SK-MEL-5 (cell line): ENCODE data around the gene RELA. TPM values are rescaled to one million over a fixed set of nuclear protein-coding genes. Genes with fewer than 3 reads are reported as not detected.
"Not testable (repeated sequence)": the region's sequence is repeated elsewhere in the genome, so short reads cannot be mapped to it uniquely, and the experiment has no call there.

Source experiments
- DNase-seq: peaks from one replicate; pipeline ENCODE4 v3.0.0-alpha.2; 2016; ENCODE audit warnings: low read depth, low spot score
- in situ Hi-C: cut with HindIII; loops from 2 replicates; pipeline ENCODE4 v1.10.0; 2016; ENCODE audit warnings: low sequenced_read_pairs, high pct_unique_total_duplicates, low pct_unique_long_range_greater_than_20kb
- total RNA-seq: library from RNA; depleted of rRNA; stranded (reverse); fragments of >200 nt; shearing (Covaris generic); gene quantifications from 2 replicates; pipeline ENCODE4 v1.2.3, GENCODE V29; 2014

Gene RELA
- total RNA-seq, 1 experiment from 2014 or later = 16.6 TPM

DNA sequence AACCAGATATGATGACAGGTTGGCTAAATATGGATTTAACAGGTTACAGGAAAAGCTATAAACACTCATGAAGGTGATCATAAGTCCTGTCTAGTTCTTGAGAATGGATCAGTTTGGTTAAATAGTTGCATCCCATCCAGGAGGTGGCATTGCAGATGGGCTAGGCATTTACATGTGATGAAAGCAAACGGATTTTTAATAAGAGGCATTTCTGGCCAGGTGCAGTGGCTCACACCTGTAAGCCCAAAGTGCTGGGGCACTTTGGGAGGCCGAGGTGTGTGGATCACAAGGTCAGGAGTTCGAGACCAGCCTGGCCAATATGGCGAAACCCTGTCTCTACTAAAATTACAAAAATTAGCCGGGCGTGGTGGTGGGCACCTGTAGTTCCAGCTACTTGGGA lies 20.8 kb upstream of the RELA start:
- DNase-seq, in situ Hi-C loops: not testable (repeated sequence)

DNA sequence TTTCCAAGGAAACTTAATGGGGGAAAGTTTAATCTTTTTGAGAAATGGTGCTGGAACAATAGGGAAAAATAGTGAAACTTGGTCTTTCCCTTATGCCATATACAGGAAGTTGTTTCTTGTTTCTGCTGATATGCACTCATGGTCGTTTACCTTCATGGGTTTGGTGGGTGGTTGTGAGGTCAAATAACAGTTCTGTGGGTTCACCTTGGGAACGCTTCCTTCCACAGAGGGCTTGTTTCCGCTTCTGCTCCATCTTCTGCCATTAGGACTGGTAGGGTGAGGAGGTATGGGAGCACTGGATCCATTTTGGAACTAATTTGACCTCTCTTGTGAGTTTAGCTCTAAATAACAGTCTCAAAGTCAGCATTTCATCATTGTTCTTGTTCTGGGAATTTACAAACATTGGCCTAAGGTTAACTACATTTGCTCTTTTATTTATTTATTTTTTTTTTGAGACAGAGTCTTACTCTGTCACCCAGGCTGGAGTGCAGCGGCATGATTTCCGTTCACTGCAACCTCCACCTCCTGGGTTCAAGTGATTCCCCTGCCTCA lies 17.6 kb upstream of the RELA start:
- no peak for DNase-seq
- in situ Hi-C loops = no loop called here

DNA sequence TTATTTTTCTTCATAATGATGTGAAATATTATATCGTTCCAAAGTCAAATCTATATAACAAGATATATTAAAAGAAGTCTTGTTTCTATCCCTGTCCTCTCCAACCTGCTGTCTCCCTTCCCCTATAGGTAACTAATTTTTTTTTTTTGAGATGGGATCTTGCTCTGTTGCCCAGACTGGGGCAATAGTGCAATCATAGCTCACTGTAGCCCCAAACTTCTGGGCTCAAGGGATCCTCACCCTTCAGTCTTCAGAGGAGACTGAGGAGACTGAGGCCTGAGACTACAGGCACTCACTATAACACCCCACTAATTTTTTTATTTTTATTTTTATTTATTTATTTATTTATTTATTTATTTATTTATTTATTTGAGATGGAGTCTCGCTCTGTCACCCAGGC lies 10.3 kb upstream of the RELA start:
- in situ Hi-C loops = no loop called here
- DNase-seq = no peak

DNA sequence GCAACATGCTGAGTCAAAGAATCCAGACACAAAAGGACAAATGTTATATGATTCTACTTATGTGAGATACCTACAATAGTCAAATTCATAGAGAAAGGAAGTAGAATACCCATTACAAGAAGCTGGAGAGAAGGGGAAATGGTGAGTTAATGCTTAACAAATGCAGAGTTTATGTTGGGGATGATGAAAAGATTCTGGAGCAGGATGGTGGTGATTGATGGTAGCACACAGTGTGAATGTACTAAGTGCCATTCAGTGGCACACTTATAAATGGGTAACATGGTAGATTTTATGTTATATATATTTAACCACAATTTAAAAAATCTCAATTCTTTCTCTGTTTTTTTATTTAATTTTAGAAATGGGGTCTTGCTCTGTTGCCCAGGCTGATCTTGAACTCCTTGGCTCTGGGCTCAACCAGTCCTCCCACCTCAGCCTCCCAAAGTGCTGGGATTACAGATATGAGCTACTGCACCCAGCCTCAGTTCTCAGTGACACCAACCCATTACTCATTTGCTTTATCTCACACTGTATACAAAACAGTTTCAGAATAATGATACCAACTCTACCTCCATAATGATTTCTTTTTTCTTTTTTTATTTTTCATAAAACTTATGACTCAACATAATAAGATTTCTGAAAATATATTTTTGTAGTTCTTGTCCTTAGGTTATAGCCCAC lies 9.6 kb upstream of the RELA start:
- in situ Hi-C loops = no loop called here
- peak; percentile 24 for DNase-seq

DNA sequence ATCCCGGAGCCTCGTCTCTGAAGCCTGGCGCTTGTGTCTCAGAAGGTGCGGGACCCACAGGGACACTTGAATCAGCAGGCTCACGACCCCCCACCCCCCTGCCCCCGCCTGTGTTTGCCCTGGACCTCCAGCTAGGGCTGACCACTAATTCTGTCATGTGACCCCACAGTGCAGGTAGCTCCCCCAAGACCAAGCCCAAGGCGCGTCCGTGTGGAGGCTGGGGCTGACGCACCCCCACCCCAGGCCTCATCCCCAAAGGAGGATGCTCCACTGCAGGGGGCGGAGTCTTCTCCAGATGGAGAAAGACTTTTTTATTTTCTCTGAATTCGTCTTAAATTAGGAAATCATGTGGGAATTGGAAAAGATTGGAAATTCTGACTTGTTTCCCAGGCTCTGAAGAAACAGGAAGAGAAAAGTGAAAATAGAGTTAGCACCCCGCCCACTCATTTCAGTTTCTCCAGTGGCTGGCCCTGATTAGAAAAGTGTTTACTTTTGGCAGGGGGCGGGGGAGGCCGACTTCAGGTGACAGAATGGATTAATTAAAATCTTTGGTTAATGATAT lies 1.0 kb upstream of the RELA start:
- peak; percentile 39 for DNase-seq
- in situ Hi-C loops = no loop called here

DNA sequence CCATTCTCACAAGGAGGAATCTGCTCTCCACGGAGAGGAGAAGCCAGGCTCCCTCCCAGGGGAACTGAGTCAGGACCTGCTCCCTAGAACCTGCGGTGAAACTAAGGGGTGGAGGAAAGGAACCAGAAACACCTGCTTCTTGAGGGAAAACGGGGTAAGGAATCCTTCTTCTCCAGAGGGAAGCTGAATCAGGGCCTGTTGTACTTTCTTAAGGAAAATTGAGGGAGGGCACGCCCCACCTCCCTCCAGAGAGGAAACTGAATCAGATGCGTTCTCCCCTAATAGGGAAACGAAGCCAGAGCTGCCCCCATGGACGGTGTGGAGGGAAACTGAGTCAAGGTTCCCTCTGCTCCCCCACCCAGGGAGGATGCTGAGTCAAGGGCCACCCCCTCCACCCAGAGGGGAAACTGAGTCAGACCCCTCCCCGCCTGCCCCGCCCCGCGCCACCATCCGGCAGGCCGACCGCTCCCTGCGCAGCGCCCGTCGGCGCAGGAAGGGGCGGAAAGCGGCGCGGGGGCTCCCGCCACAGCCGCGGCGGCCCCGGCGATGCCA lies 393 bp downstream of the RELA start:
- no peak for DNase-seq
- in situ Hi-C loops = no loop called here

DNA sequence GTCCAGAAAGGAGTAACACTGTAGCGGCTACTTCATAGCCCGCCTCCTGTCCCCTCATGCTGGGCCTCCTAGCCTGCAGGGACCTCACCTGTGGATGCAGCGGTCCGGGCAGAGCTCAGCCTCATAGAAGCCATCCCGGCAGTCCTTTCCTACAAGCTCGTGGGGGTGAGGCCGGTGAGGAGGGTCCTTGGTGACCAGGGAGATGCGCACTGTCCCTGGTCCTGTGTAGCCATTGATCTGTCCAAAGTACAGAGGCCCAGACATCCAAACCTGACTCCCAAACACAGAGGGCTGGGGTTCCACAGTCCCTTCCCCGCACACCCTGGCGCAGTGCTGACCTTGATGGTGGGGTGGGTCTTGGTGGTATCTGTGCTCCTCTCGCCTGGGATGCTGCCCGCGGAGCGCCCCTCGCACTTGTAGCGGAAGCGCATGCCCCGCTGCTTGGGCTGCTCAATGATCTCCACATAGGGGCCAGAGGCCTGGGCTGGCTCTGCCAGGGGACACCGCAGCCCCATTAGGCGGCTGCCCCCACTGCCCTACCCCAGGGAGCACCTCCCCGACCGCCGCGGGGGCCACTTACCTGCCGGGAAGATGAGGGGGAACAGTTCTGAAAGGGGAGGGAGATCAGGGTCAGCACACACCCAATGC lies 993 bp downstream of the RELA start:
- DNase-seq = no peak
- in situ Hi-C loops = no loop called here

DNA sequence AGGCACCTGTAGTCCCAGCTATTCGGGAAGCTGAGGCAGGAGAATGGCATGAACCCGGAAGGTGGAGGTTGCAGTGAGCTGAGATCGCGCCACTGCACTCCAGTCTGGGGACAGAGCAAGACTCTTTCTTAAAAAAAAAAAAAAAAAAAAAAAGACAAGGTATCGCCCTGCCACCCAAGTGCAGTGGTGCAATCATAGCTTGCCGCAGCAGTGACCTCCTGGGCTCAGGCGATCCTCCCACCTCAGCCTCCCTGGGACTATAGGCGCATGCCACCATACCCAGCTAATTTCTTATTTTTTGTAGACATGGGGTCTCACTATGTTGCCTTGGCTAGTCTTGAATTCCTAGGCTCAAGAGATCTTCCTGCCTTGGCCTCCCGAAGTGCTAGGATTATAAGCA lies 1.8 kb downstream of the RELA start:
- in situ Hi-C loops = not testable (repeated sequence)

DNA sequence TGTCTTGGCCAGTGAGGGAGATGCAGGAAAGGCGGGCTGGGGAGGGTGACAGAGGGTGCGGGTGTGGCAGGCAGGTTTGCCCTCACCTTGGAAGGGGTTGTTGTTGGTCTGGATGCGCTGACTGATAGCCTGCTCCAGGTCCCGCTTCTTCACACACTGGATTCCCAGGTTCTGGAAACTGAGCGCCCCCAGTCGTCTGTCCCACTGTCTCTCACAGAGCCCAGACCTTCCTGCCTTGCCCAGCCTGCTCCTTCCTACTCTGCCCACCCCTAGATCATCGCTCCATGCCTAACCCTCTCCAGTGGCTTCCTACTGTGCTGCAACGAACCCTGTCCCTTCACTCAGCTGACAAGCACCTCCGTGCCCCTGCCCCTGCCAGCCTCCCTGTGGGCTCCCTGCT lies 2.7 kb downstream of the RELA start:
- DNase-seq = no peak
- in situ Hi-C loops = no loop called here

More for the DNA sequence above, 1.8 kb downstream of the RELA start:
- DNase-seq = not testable (repeated sequence)

DNA sequence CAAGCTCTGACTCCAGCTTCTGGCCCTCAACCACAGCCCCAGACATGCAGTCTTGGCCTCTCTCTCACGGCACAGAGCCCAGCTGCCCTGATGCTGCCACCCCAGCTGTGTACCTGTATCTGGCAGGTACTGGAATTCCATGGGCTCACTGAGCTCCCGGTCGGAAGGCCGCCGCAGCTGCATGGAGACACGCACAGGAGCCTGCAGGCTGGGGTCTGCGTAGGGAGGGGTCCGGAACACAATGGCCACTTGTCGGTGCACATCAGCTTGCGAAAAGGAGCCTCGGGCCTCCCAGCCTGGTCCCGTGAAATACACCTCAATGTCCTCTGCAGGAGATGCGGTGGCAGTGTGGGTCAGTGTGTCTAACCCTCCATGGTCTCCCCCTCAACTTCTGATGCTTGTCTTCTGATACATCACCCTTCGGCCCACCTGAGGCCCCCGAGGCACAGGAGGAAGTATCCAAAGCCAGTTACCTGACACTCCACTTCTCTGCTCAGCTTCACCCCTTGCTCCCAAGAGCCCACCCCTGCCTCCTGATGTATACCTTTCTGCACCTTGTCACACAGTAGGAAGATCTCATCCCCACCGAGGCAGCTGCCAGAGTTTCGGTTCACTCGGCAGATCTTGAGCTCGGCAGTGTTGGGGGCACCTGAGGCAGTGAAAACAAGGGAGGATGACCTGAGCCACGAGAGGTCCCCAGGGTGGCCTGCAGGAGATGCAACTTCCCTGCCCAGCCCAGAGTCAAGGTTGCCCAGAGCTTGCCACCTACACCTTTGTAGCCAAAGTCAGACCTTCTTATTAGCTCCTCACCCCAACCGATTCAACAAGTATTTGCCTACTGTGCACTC lies 4.3 kb downstream of the RELA start:
- in situ Hi-C loops = no loop called here
- DNase-seq = no peak

DNA sequence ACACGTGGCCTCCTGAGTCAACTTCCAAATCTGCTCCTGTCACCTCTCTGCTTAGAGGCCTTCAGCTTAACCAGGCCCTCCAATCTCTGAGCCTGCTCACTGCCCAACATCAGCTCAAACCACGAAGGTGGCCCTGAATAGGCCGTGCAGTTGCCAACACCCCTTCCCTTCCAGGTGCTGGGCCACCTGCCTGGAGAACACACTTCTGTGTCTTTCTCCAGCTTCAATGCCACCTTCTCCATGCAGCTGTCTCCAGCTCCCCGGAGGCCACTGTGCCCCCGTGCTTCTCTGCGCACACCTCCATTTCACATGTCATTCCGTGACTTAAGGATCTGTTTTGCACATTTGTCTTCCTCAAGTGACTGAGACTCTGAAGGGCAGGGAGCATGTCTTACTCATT lies 5.3 kb downstream of the RELA start:
- in situ Hi-C loops = no loop called here
- no peak for DNase-seq

DNA sequence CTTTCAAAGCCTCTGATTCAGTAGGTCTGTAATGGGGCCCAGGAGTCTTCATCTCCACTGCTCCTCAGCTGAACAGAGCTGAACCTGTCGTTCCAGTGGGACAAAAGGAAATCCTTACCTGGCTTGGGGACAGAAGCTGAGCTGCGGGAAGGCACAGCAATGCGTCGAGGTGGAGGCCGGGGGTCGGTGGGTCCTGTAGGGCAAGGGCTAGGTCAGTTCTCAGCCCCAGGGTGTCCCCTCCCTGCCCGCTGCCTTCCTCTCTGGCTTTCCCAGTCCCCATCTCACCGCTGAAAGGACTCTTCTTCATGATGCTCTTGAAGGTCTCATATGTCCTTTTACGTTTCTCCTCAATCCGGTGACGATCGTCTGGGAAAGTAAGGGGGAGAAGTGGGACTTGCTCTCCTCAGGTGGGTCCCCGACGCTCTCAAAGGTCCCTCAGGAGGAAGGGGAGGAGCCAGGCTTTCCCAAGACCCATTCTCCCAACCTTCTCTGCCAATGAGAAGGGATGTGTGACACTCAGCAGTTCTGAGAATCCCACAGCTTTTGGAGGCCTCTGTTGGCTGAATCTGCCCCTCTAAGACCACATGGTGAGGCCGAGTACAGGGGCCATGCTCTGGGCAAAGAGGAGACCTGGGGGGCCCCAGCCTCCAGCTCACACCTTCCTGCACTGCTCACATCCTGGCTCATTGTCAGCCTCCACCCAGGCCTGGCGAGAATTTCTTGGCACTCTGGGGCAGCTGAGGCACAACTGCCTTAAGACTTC lies 7.0 kb downstream of the RELA start:
- no peak for DNase-seq
- in situ Hi-C loops = no loop called here

DNA sequence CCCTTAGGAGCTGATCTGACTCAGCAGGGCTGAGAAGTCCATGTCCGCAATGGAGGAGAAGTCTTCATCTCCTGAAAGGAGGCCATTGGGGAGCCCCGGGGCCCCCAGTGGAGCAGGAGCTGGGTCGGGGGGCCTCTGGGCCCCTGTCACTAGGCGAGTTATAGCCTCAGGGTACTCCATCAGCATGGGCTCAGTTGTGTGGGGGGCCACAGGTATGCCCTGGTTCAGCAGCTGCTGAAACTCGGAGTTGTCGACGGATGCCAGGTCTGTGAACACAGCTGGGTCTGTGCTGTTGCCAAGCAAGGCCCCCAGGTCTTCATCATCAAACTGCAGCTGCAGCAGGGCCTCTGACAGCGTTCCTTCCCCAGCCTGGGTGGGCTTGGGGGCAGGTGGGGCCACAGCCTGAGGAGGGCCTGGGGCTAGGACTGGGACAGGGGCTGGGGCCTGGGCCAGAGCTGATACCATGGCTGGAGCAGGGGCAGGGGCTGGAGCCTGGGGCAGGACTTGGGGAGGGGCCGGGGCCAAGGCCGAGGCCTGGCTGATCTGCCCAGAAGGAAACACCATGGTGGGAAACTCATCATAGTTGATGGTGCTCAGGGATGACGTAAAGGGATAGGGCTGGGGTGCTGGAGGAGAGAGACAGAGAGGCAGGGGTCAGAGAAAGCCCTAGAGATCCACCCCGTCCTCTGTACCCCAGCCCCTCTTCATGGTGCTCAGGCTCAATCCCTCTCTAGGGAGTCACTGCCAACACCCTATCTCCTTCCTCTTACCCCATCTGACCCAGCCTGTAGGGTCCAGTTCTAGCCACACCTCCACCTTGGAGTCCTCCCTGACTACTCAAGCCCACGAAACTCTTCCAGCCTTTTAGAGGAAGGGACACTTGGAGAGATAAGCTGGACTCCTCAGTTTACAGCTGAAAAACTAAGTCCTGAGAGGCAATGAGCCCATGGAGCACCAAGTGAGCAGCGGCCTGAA lies 8.1 kb downstream of the RELA start:
- DNase-seq = no peak
- in situ Hi-C loops = no loop called here

DNA sequence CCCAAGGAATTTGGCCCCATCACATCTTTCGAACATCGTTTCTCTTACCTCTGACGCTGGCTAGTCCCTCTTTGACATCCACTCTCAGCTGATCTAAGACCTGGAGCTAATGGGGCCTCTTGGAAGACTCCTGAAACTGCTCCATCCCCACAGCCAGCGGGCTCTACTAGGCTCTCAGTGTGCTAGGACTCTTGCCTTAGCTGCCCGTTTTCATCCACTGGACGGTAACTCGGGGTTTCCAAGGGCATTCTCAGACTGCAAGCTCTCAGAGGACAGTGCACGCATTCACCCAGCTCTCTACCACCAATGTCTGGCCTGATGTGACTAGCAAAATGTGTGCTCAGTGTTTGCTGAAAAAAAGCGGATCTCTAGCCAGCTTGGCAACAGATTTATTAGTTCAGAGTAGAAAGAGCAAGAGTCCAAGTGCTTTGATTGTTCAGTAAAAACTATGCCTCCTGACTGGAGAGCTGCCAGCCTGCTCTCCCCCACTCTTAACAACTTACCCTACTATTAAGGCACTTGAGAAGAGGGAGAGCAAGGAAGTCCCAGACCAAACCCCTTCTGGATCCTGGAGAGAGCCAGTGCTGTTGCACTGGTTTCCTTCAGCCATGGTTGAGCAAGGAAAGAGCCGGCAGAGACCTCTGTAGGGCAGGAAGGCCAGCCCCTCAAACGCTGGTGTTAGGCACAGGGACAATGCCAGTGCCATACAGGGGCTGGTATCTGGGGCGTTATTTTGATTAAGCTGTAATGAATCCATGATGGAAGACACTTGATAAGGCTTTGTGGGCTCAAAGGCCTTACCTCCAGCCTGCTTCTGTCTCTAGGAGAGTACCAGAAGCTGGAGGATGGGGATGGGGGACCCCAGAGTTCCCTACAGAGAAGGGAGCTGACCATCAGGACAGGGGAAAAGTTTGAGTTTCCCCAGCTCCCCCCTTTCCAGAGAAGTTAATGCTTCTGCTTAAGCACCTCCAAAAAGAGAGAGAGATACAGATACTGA lies 9.2 kb downstream of the RELA start:
- in situ Hi-C loops = no loop called here

More for the DNA sequence above, 9.2 kb downstream of the RELA start:
- DNase-seq = no peak
